Measurements from ENCODE around the gene NOL7.

NOL7 gene

GRCh38 chr6:13575377-13575775 lies 39.8 kb upstream of the NOL7 start:
- peaks cover 9% of the 10 kb centered on the region for H3K4me1 ChIP-seq
- H3K36me3 ChIP-seq (ENCODE audit: control insufficient read depth, insufficient read depth, low read length) = no peaks in the 10 kb centered on the region
- H3K9me3 ChIP-seq (ENCODE audit: control insufficient read depth, low read length) = no peaks in the 10 kb centered on the region
- peak overlapping the region; percentile 98 for H3K4me3 ChIP-seq (ENCODE audit: low read depth, low read length)
- H3K4me2 ChIP-seq (ENCODE audit: low read length) = peak overlapping the region; percentile 97
- H3K27ac ChIP-seq = peak overlapping the region; percentile 98
- peaks cover 5% of the 10 kb centered on the region for H3K79me2 ChIP-seq
- no peaks in the 10 kb centered on the region for H3K27me3 ChIP-seq (ENCODE audit: control insufficient read depth, insufficient read depth, low read length)
- H2AFZ ChIP-seq = peak overlapping the region; percentile 93
- TF ChIP-seq CTCF (IDR thresholded peaks at IDR 0.05) = peak; percentile 75
- H3K9ac ChIP-seq = no peak overlapping the region

GRCh38 chr6:13576017-13576416 lies 39.1 kb upstream of the NOL7 start:
- Histone ChIP-seq H3K9ac (no peak overlapping the region), H3K36me3 (ENCODE audit: control insufficient read depth, insufficient read depth, low read length) (no peaks in the 10 kb centered on the region), H2AFZ (no peak overlapping the region), H3K4me3 (ENCODE audit: low read depth, low read length) (no peak overlapping the region), H3K79me2 (peaks cover 5% of the 10 kb centered on the region), H3K4me1 (peaks cover 9% of the 10 kb centered on the region), H3K27me3 (ENCODE audit: control insufficient read depth, insufficient read depth, low read length) (no peaks in the 10 kb centered on the region), H3K27ac (no peak overlapping the region), H3K9me3 (ENCODE audit: control insufficient read depth, low read length) (no peaks in the 10 kb centered on the region), H3K4me2 (ENCODE audit: low read length) (peak overlapping the region; percentile 11)
- no peak for TF ChIP-seq CTCF (IDR thresholded peaks at IDR 0.05)

- H3K36me3 ChIP-seq (ENCODE audit: control insufficient read depth, insufficient read depth, low read length) = no peaks in the 10 kb centered on the region
- H3K4me1 ChIP-seq = peaks cover 9% of the 10 kb centered on the region
- H3K79me2 ChIP-seq = peaks cover 5% of the 10 kb centered on the region
- H3K4me2 ChIP-seq (ENCODE audit: low read length) = no peak overlapping the region
- H3K9me3 ChIP-seq (ENCODE audit: control insufficient read depth, low read length) = no peaks in the 10 kb centered on the region
- no peaks in the 10 kb centered on the region for H3K27me3 ChIP-seq (ENCODE audit: control insufficient read depth, insufficient read depth, low read length)
- no peak overlapping the region for H3K9ac ChIP-seq
- H3K4me3 ChIP-seq (ENCODE audit: low read depth, low read length) = no peak overlapping the region
- no peak for TF ChIP-seq CTCF (IDR thresholded peaks at IDR 0.05)
- H3K27ac ChIP-seq = no peak overlapping the region
- no peak overlapping the region for H2AFZ ChIP-seq
These were observed 37.2 kb upstream of the NOL7 start for GRCh38 chr6:13577926-13578325.

- H3K79me2 ChIP-seq = peaks cover 5% of the 10 kb centered on the region
- no peak overlapping the region for H2AFZ ChIP-seq
- no peaks in the 10 kb centered on the region for H3K9me3 ChIP-seq (ENCODE audit: control insufficient read depth, low read length)
- no peaks in the 10 kb centered on the region for H3K27me3 ChIP-seq (ENCODE audit: control insufficient read depth, insufficient read depth, low read length)
- no peak overlapping the region for H3K27ac ChIP-seq
- H3K4me1 ChIP-seq = peaks cover 3% of the 10 kb centered on the region
- no peak overlapping the region for H3K4me2 ChIP-seq (ENCODE audit: low read length)
- H3K4me3 ChIP-seq (ENCODE audit: low read depth, low read length) = no peak overlapping the region
- TF ChIP-seq CTCF (IDR thresholded peaks at IDR 0.05) = no peak
- no peak overlapping the region for H3K9ac ChIP-seq
- no peaks in the 10 kb centered on the region for H3K36me3 ChIP-seq (ENCODE audit: control insufficient read depth, insufficient read depth, low read length)
These were observed 35.2 kb upstream of the NOL7 start for GRCh38 chr6:13579911-13580310.

GRCh38 chr6:13581700-13582229 lies 33.4 kb upstream of the NOL7 start:
- Histone ChIP-seq H3K79me2 (peaks cover 6% of the 10 kb centered on the region), H3K4me2 (ENCODE audit: low read length) (no peak overlapping the region), H3K9ac (no peak overlapping the region), H3K27ac (no peak overlapping the region), H3K4me1 (no peaks in the 10 kb centered on the region), H3K4me3 (ENCODE audit: low read depth, low read length) (no peak overlapping the region), H2AFZ (no peak overlapping the region), H3K9me3 (ENCODE audit: control insufficient read depth, low read length) (no peaks in the 10 kb centered on the region), H3K27me3 (ENCODE audit: control insufficient read depth, insufficient read depth, low read length) (no peaks in the 10 kb centered on the region), H3K36me3 (ENCODE audit: control insufficient read depth, insufficient read depth, low read length) (no peaks in the 10 kb centered on the region)
- no peak for TF ChIP-seq CTCF (IDR thresholded peaks at IDR 0.05)

Data from parathyroid adenoma (tissue), 2 donors.